ENCODE results near the gene BAIAP2.

GRCh38 chr17:81015136-81015535, 19.8 kb upstream of the BAIAP2 start:
- TF ChIP-seq POLR2A (IDR thresholded peaks at IDR 0.05) (no peak), CTCF (IDR thresholded peaks at IDR 0.05) (no peak), POLR2AphosphoS5 (IDR thresholded peaks at IDR 0.05) (no peak), EP300 (IDR thresholded peaks at IDR 0.05) (no peak)
